WERI-Rb-1 (cell line): ENCODE results near the gene FAM227B.

Source experiments
- DNase-seq: peaks from one replicate; pipeline ENCODE4 v3.0.0-alpha.2; 2020
- H3K27ac ChIP-seq: fragments of 250-450 bp; sonication (Bioruptor Pico); 2 replicates; pipeline ENCODE4 v1.5.1; 2020; ENCODE audit warnings: mild to moderate bottlenecking, moderate library complexity
- H3K27me3 ChIP-seq: fragments of 250-450 bp; sonication (Bioruptor Pico); 2 replicates; pipeline ENCODE4 v1.5.1; 2021; ENCODE audit warnings: mild to moderate bottlenecking, low read depth, moderate library complexity; ENCODE audit not compliant: insufficient read depth, severe bottlenecking
- H3K36me3 ChIP-seq: fragments of 250-450 bp; sonication (Bioruptor Pico); 2 replicates; pipeline ENCODE4 v1.5.1; 2020; ENCODE audit warnings: mild to moderate bottlenecking, moderate library complexity
- H3K4me3 ChIP-seq: 2 replicates; pipeline ENCODE4 v1.5.1; 2011; ENCODE audit warnings: low read depth, mild to moderate bottlenecking, control low read depth, low read length
- H3K9me3 ChIP-seq: fragments of 250-450 bp; sonication (Bioruptor Pico); 2 replicates; pipeline ENCODE4 v1.5.1; 2021; ENCODE audit warnings: mild to moderate bottlenecking, moderate library complexity; ENCODE audit not compliant: severe bottlenecking
- CTCF ChIP-seq: IDR thresholded peaks from 2 replicates; pipeline ENCODE4 v1.5.1; 2011; ENCODE audit warnings: low read depth, mild to moderate bottlenecking, control low read depth, inconsistent platforms, low read length

FAM227B gene

GRCh38 chr15:49331951-49332350 lies 288.7 kb downstream of the FAM227B start:
- H3K9me3 ChIP-seq, result no peaks in the 10 kb centered on the region
- no peak for DNase-seq
- TF ChIP-seq CTCF, result no peak
- no peaks in the 10 kb centered on the region for H3K27me3 ChIP-seq
- H3K27ac ChIP-seq, result no peak overlapping the region
- H3K36me3 ChIP-seq, result no peaks in the 10 kb centered on the region
- H3K4me3 ChIP-seq, result no peak overlapping the region

GRCh38 chr15:49331442-49331841 lies 289.2 kb downstream of the FAM227B start:
- DNase-seq, result no peak
- Histone ChIP-seq H3K27me3 (no peaks in the 10 kb centered on the region), H3K36me3 (no peaks in the 10 kb centered on the region), H3K9me3 (no peaks in the 10 kb centered on the region), H3K27ac (no peak overlapping the region), H3K4me3 (no peak overlapping the region)
- TF ChIP-seq CTCF, result no peak

GRCh38 chr15:49330166-49330565 lies 290.5 kb downstream of the FAM227B start:
- H3K9me3 ChIP-seq, result no peaks in the 10 kb centered on the region
- H3K27ac ChIP-seq, result no peak overlapping the region
- no peak for DNase-seq
- TF ChIP-seq CTCF, result no peak
- H3K4me3 ChIP-seq, result no peak overlapping the region
- no peaks in the 10 kb centered on the region for H3K27me3 ChIP-seq
- H3K36me3 ChIP-seq, result no peaks in the 10 kb centered on the region

GRCh38 chr15:49328941-49329340 lies 291.7 kb downstream of the FAM227B start:
- H3K36me3 ChIP-seq, result no peaks in the 10 kb centered on the region
- no peak for TF ChIP-seq CTCF
- no peak overlapping the region for H3K4me3 ChIP-seq
- DNase-seq, result no peak
- no peaks in the 10 kb centered on the region for H3K27me3 ChIP-seq
- no peaks in the 10 kb centered on the region for H3K9me3 ChIP-seq
- H3K27ac ChIP-seq, result no peak overlapping the region

GRCh38 chr15:49327927-49328326 lies 292.7 kb downstream of the FAM227B start:
- Histone ChIP-seq H3K36me3 (no peaks in the 10 kb centered on the region), H3K27ac (no peak overlapping the region), H3K9me3 (no peaks in the 10 kb centered on the region), H3K27me3 (no peaks in the 10 kb centered on the region), H3K4me3 (no peak overlapping the region)
- DNase-seq, result no peak
- no peak for TF ChIP-seq CTCF

- Histone ChIP-seq H3K9me3 (no peaks in the 10 kb centered on the region), H3K27me3 (no peaks in the 10 kb centered on the region), H3K36me3 (peaks cover 4% of the 10 kb centered on the region; the same call in 1 of the 2 replicates), H3K27ac (no peak overlapping the region), H3K4me3 (no peak overlapping the region)
- no peak for TF ChIP-seq CTCF
- DNase-seq, result no peak
These were observed 297.4 kb downstream of the FAM227B start for GRCh38 chr15:49323207-49323606.
